H1 (cell line): ENCODE data around the gene SMYD1. TPM values are rescaled to one million over a fixed set of nuclear protein-coding genes. Genes with fewer than 3 reads are reported as not detected.

Experiments
- CTCF ChIA-PET: fragments of 300-600 bp; sonication (Branson Sonifier 250); formaldehyde crosslinking; loops from one replicate; lab custom pipeline; 2021; ENCODE audit not compliant: partially characterized antibody; lab: Charles Lee
- POLR2A ChIA-PET: fragments of 300-600 bp; sonication (Branson Sonifier 250); formaldehyde crosslinking; loops from one replicate; lab custom pipeline; 2021; ENCODE audit warnings: inconsistent platforms; ENCODE audit not compliant: partially characterized antibody; lab: Charles Lee
- DNase-seq, 2 experiments: peaks; one replicate each; pipeline versions ENCODE4 v3.0.0 to v3.0.0-alpha.2; 2010 to 2022; ENCODE audit warnings: low spot score in 2 of 2, low read depth in 1 of 2, mixed read lengths in 1 of 2
- FAIRE-seq: peaks from 2 replicates; lab custom pipeline; 2011; peaks lifted over from hg19 to GRCh38; lab: Jason Lieb, UNC
- H2AFZ ChIP-seq: 2 replicates; pipeline ENCODE4 v1.8.1; 2012; ENCODE audit warnings: low read length, inconsistent platforms
- H2AK5ac ChIP-seq: 2 replicates; pipeline ENCODE4 v1.6.1; 2013; ENCODE audit warnings: low read depth, low read length
- H2BK120ac ChIP-seq: replicated peaks from 2 replicates; pipeline ENCODE3; 2013; ENCODE audit warnings: low read depth, low read length, inconsistent platforms
- H2BK12ac ChIP-seq: 2 replicates; pipeline ENCODE4 v1.6.1; 2013; ENCODE audit warnings: low read depth, low read length
- H2BK15ac ChIP-seq: 2 replicates; pipeline ENCODE4 v1.6.1; 2013; ENCODE audit warnings: low read length
- H2BK20ac ChIP-seq: 2 replicates; pipeline ENCODE4 v1.6.1; 2013; ENCODE audit warnings: low read length
- H2BK5ac ChIP-seq: 2 replicates; pipeline ENCODE4 v1.6.1; 2013; ENCODE audit warnings: low read depth, low read length
- H3K14ac ChIP-seq: 2 replicates; pipeline ENCODE4 v1.6.1; 2013; ENCODE audit warnings: inconsistent platforms; ENCODE audit not compliant: insufficient read length
- H3K18ac ChIP-seq: 2 replicates; pipeline ENCODE4 v1.6.1; 2013; ENCODE audit warnings: low read length; ENCODE audit errors: extremely low read depth
- H3K23ac ChIP-seq: 2 replicates; pipeline ENCODE4 v1.6.1; 2013; ENCODE audit warnings: inconsistent platforms; ENCODE audit not compliant: insufficient read length
- H3K23me2 ChIP-seq: 2 replicates; pipeline ENCODE4 v1.6.1; 2013; ENCODE audit warnings: low read depth, low read length
- H3K27ac ChIP-seq: 2 replicates; pipeline ENCODE4 v1.6.1; 2011; ENCODE audit warnings: low read depth, low read length, inconsistent platforms
- H3K27me3 ChIP-seq, 4 experiments: replicated peaks in 1 of 4; 1 replicate in 1 of 4; 2 replicates in 3 of 4; pipeline versions ENCODE4 v1.6.1 to v1.8.1; 2011 to 2013; ENCODE audit warnings: low read length in 3 of 4, mild to moderate bottlenecking in 3 of 4, inconsistent platforms in 2 of 4, mixed read lengths in 2 of 4, moderate library complexity in 1 of 4; ENCODE audit not compliant: control insufficient read depth in 3 of 4, insufficient read depth in 3 of 4; ENCODE audit errors: extremely low read depth in 1 of 4
- H3K36me3 ChIP-seq, 4 experiments: 2 replicates each; pipeline versions ENCODE4 v1.6.1 to v1.8.1; 2011 to 2013; ENCODE audit warnings: mild to moderate bottlenecking in 4 of 4, low read length in 3 of 4, moderate library complexity in 2 of 4, control low read depth in 1 of 4, inconsistent platforms in 1 of 4; ENCODE audit not compliant: insufficient read depth in 4 of 4, control insufficient read depth in 2 of 4
- H3K4ac ChIP-seq: replicated peaks from 2 replicates; pipeline ENCODE3; 2013; ENCODE audit warnings: low read length, low read depth, mixed read lengths, inconsistent platforms; ENCODE audit not compliant: insufficient read length
- H3K4me1 ChIP-seq, 4 experiments: replicated peaks in 1 of 4; 1 replicate in 1 of 4; 2 replicates in 3 of 4; pipeline versions ENCODE4 v1.6.1 to v1.8.1; 2011 to 2013; ENCODE audit warnings: low read length in 3 of 4, inconsistent platforms in 2 of 4, mixed read lengths in 1 of 4; ENCODE audit not compliant: insufficient read depth in 4 of 4, control insufficient read depth in 3 of 4
- H3K4me2 ChIP-seq, 2 experiments: 2 replicates each; pipeline versions ENCODE4 v1.6.1 to v1.8.1; 2011 to 2013; ENCODE audit warnings: low read depth in 2 of 2, low read length in 2 of 2, control low read depth in 1 of 2, inconsistent platforms in 1 of 2, mild to moderate bottlenecking in 1 of 2; ENCODE audit not compliant: insufficient read depth in 1 of 2
- H3K4me3 ChIP-seq, 4 experiments: fragments of 200-600, 300-600 bp in 1 of 4; sonication (generic), shearing (Covaris generic), sonication (Bioruptor Twin) in 1 of 4; 2 replicates each; pipeline versions ENCODE4 v1.5.1 to v1.8.1; 2011 to 2016; ENCODE audit warnings: low read length in 4 of 4, low read depth in 3 of 4, control low read depth in 2 of 4, inconsistent platforms in 2 of 4, mild to moderate bottlenecking in 2 of 4, mixed read lengths in 1 of 4, moderate library complexity in 1 of 4; ENCODE audit not compliant: insufficient read depth in 2 of 4; ENCODE audit errors: extremely low read depth in 1 of 4
- H3K56ac ChIP-seq: replicated peaks from 2 replicates; pipeline ENCODE3; 2013; ENCODE audit warnings: low read depth, mild to moderate bottlenecking, mixed read lengths, low read length, inconsistent platforms; ENCODE audit not compliant: insufficient read length
- H3K79me1 ChIP-seq: 2 replicates; pipeline ENCODE4 v1.6.1; 2013; ENCODE audit warnings: low read depth, low read length, control low read depth
- H3K79me2 ChIP-seq, 2 experiments: 2 replicates each; pipeline versions ENCODE4 v1.6.1 to v1.8.1; 2012 to 2013; ENCODE audit warnings: low read length in 2 of 2, mild to moderate bottlenecking in 2 of 2, inconsistent platforms in 1 of 2; ENCODE audit not compliant: insufficient read depth in 2 of 2, control insufficient read depth in 1 of 2
- H3K9ac ChIP-seq, 4 experiments: replicated peaks in 1 of 4; 1 replicate in 1 of 4; 2 replicates in 3 of 4; pipeline versions ENCODE4 v1.6.1 to v1.8.1; 2011 to 2013; ENCODE audit warnings: low read depth in 3 of 4, low read length in 3 of 4, control low read depth in 2 of 4, mild to moderate bottlenecking in 2 of 4, moderate library complexity in 2 of 4, inconsistent platforms in 1 of 4; ENCODE audit errors: extremely low read depth in 1 of 4
- H3K9me3 ChIP-seq, 2 experiments: 2 replicates each; pipeline versions ENCODE4 v1.6.1 to v1.8.1; 2012 to 2013; ENCODE audit warnings: mild to moderate bottlenecking in 2 of 2, moderate library complexity in 2 of 2, control low read depth in 1 of 2, inconsistent platforms in 1 of 2, low read depth in 1 of 2, low read length in 1 of 2, mixed read lengths in 1 of 2; ENCODE audit not compliant: insufficient read depth in 2 of 2
- H4K20me1 ChIP-seq, 2 experiments: replicated peaks in 1 of 2; 2 replicates each; pipeline versions ENCODE3 to v1.8.1; 2011 to 2013; ENCODE audit warnings: inconsistent platforms in 2 of 2, low read length in 2 of 2, mild to moderate bottlenecking in 1 of 2; ENCODE audit not compliant: insufficient read depth in 2 of 2, control insufficient read depth in 1 of 2
- H4K5ac ChIP-seq: 2 replicates; pipeline ENCODE4 v1.6.1; 2013; ENCODE audit warnings: low read length, low read depth, mixed read lengths, inconsistent platforms; ENCODE audit not compliant: insufficient read length
- H4K8ac ChIP-seq: 2 replicates; pipeline ENCODE4 v1.8.0; 2013; ENCODE audit warnings: mild to moderate bottlenecking, moderate library complexity, low read length, inconsistent platforms; ENCODE audit not compliant: insufficient read depth; ENCODE audit errors: extremely low read depth
- H4K91ac ChIP-seq: replicated peaks from 2 replicates; pipeline ENCODE3; 2013; ENCODE audit warnings: low read length, mixed read lengths, inconsistent platforms; ENCODE audit not compliant: insufficient read length
- KDM1A ChIP-seq: fragments of 200-600, 300-600 bp; sonication (generic); IDR thresholded peaks from 2 replicates; pipeline ENCODE4 v1.7.1; 2016; ENCODE audit warnings: mild to moderate bottlenecking, low read length, borderline replicate concordance
- RAD21 ChIP-seq, 2 experiments: IDR thresholded peaks in 1 of 2; conservative IDR thresholded peaks in 1 of 2; 2 replicates each; pipeline ENCODE4 v1.6.1; 2011; ENCODE audit warnings: low read depth in 2 of 2, low read length in 2 of 2, improper control_type of control experiment in 1 of 2, inconsistent platforms in 1 of 2, mild to moderate bottlenecking in 1 of 2, moderate library complexity in 1 of 2
- WGBS, 2 experiments: shearing (Covaris generic) in 1 of 2; methylation state at CpG; one replicate each; pipeline versions ENCODE4 v1.1.6 to v1.1.7; 2013 to 2015; ENCODE audit warnings: low lambda C conversion rate in 2 of 2, mixed read lengths in 2 of 2, inconsistent platforms in 1 of 2, low coverage in 1 of 2, missing lambda C conversion rate in 1 of 2; ENCODE audit not compliant: insufficient replicate concordance in 2 of 2, insufficient coverage in 1 of 2, insufficient read length in 1 of 2; ENCODE audit errors: extremely low coverage in 1 of 2, missing lambda C conversion rate in 1 of 2; 5-methylcytosine and 5-hydroxymethylcytosine counted together
- polyA plus RNA-seq, 7 experiments: library from polyadenylated mRNA; depleted of rRNA in 3 of 7; stranded (reverse) in 5 of 7; unstranded in 2 of 7; fragments of >200 nt in 5 of 7; fragments of 200-250 nt in 2 of 7; gene quantifications; 1 replicate in 5 of 7; 2 replicates in 1 of 7; 4 replicates in 1 of 7; pipeline versions ENCODE4 v1.2.1 to v1.2.3, GENCODE V29; 2011 to 2013; ENCODE audit warnings: missing spikeins in 2 of 7, mixed read lengths in 2 of 7
- total RNA-seq: library from RNA; stranded (reverse); fragmentation: NEBNext Ultra II Directional; extraction: Animal tissue kit (Norgen Biotek cat#: 25700); gene quantifications from 2 replicates; pipeline ENCODE4 v1.2.1, GENCODE V29; 2021

The SMYD1 gene
- total and polyA plus RNA-seq, 2 of the 8 experiments (the other 6 are each of a cell fraction or from before 2014, with no cell fraction given) = 0.06 TPM; not detected in 1

GRCh38 chr2:88054782-88055370 lies 12.7 kb upstream of the SMYD1 start:
- no peak overlapping the region for H3K14ac ChIP-seq
- 0 out of 2 replicates have a peak overlapping the region, but pooled peaks have one; percentile 25 for H2BK5ac ChIP-seq
- ChIA-PET POLR2A (interaction anchor here (0.6 to 2.4 kb wide), 11 partner anchors 14 to 1246 kb away, joined by 3 to 26 read pairs (median 3); partner anchors contain the start of gene RNU2-63P), CTCF (interaction anchor here (1.0 to 1.6 kb wide), 5 partner anchors 11 to 137 kb away, joined by 3 to 4 read pairs (median 3); no protein-coding TSS in a partner anchor)
- peak overlapping the region; percentile 17 for H4K91ac ChIP-seq
- peak overlapping the region; percentile 62; the same call in 1 of the 2 replicates for H2AFZ ChIP-seq
- H3K4ac ChIP-seq = no peak overlapping the region
- peak overlapping the region; percentile 97; the same call in 1 of the 2 replicates for H4K8ac ChIP-seq
- H3K56ac ChIP-seq = peak overlapping the region; percentile 8
- no peak for TF ChIP-seq RAD21 (IDR thresholded peaks at IDR 0.05 in 1 of 2, conservative IDR thresholded peaks at IDR 0.05 in 1 of 2; ENCODE audit: low read depth in 2 of 2, low read length in 2 of 2)
- TF ChIP-seq KDM1A = peak; percentile 53; the same call in 1 of the 2 replicates
- H3K4me2 ChIP-seq = peak overlapping the region; percentile 72 to 84
- no peak overlapping the region for H2AK5ac ChIP-seq
- H3K4me3 ChIP-seq = peak overlapping the region; percentile 88 to 99 (median 93)
- no peak overlapping the region for H2BK15ac ChIP-seq
- H3K27me3 ChIP-seq = no peaks in the 10 kb centered on the region
- peaks cover 0 to 12% (median 0%) of the 10 kb centered on the region in 4 experiments; a peak in 1 of 8 replicates for H3K36me3 ChIP-seq
- 0 out of 2 replicates have a peak, but pooled peaks cover 3% of the 10 kb centered on the region for H3K79me1 ChIP-seq
- no peaks in the 10 kb centered on the region for H3K9me3 ChIP-seq
- H3K18ac ChIP-seq = peak overlapping the region; percentile 82
- 40% methylated on average over 25 of the region's 25 CpGs; no CpG with 5 or more reads in 1 of the 2 experiments for WGBS, 2 experiments
- FAIRE-seq (no peak), DNase-seq (no peak)
- H3K79me2 ChIP-seq = peaks cover 4 to 24% of the 10 kb centered on the region in 2 experiments; a peak in 3 of 4 replicates
- H2BK20ac ChIP-seq = no peak overlapping the region
- peak overlapping the region; percentile 84 for H3K27ac ChIP-seq
- H2BK12ac ChIP-seq = no peak overlapping the region
- peak overlapping the region; percentile 71 to 92 (median 86) for H3K9ac ChIP-seq
- no peak overlapping the region for H3K23ac ChIP-seq
- H4K20me1 ChIP-seq = peaks cover 0 to 6% of the 10 kb centered on the region in 2 experiments
- no peak overlapping the region for H2BK120ac ChIP-seq
- no peaks in the 10 kb centered on the region; the same call in 1 of the 2 replicates for H3K23me2 ChIP-seq
- H3K4me1 ChIP-seq = peaks cover 0 to 8% (median 4%) of the 10 kb centered on the region in 4 experiments; a peak in 5 of 7 replicates
- H4K5ac ChIP-seq = no peak overlapping the region
